Ascending aorta (tissue), 2 donors: ENCODE results near the gene POLR2L. TPM values are rescaled to one million over a fixed set of nuclear protein-coding genes. Genes with fewer than 3 reads are reported as not detected.

Experiments
- DNase-seq, 2 donors: peaks; one replicate each; pipeline ENCODE4 v3.0.0-alpha.2; 2019; ENCODE audit warnings: low spot score in 2 of 2
- H3K27ac ChIP-seq, 2 donors: fragments of 200-600 bp; sonication (generic); one replicate each; pipeline ENCODE4 v1.5.1; 2016 to 2017; ENCODE audit warnings: mild to moderate bottlenecking in 1 of 2
- H3K27me3 ChIP-seq: fragments of 200-600 bp; sonication (generic); one replicate; pipeline ENCODE4 v1.5.1; 2017
- H3K36me3 ChIP-seq, 2 donors: fragments of 200-600 bp; sonication (generic); one replicate each; pipeline ENCODE4 v1.5.1; 2016
- H3K4me1 ChIP-seq, 2 donors: fragments of 200-600 bp; sonication (generic); one replicate each; pipeline ENCODE4 v1.5.1; 2016 to 2017; ENCODE audit warnings: mild to moderate bottlenecking in 1 of 2
- H3K4me3 ChIP-seq, 2 donors: fragments of 200-600 bp; sonication (generic); one replicate each; pipeline ENCODE4 v1.5.1; 2016 to 2017; ENCODE audit warnings: mild to moderate bottlenecking in 1 of 2
- H3K9me3 ChIP-seq, 2 donors: fragments of 200-600 bp; sonication (generic); one replicate each; pipeline ENCODE4 v1.5.1; 2016
- CTCF ChIP-seq, 3 experiments: fragments of 200-600 bp in 2 of 3; fragments of 450-650 bp in 1 of 3; sonication (generic) in 2 of 3; IDR thresholded peaks; one replicate each; pipeline ENCODE4 v1.5.1; 2016 to 2019; ENCODE audit warnings: antibody characterized with exemption in 3 of 3, mild to moderate bottlenecking in 1 of 3, moderate library complexity in 1 of 3
- intact Hi-C: fragments of 100-400 bp; cut with DNase I; formaldehyde crosslinking; loops from one replicate; pipeline ENCODE4 v1.15.1; 2023
- total RNA-seq: library from RNA; depleted of rRNA; stranded (reverse); fragments of >200 nt; gene quantifications from one replicate; pipeline ENCODE4 v1.1.0, GENCODE V29; 2016

Gene POLR2L
- total RNA-seq, 1 donor from 2014 or later: 141 TPM

GRCh38 chr11:868802-869201 lies 26.5 kb upstream of the POLR2L start:
- intact Hi-C loops: no loop called here
- no peaks in the 10 kb centered on the region for H3K4me1 ChIP-seq
- no peak for DNase-seq
- H3K36me3 ChIP-seq: peaks cover 25 to 33% of the 10 kb centered on the region in 2 donors
- TF ChIP-seq CTCF (IDR thresholded peaks at IDR 0.05): no peak
- no peaks in the 10 kb centered on the region for H3K27me3 ChIP-seq
- H3K4me3 ChIP-seq: no peak overlapping the region
- no peak overlapping the region for H3K27ac ChIP-seq
- no peaks in the 10 kb centered on the region for H3K9me3 ChIP-seq

DNA sequence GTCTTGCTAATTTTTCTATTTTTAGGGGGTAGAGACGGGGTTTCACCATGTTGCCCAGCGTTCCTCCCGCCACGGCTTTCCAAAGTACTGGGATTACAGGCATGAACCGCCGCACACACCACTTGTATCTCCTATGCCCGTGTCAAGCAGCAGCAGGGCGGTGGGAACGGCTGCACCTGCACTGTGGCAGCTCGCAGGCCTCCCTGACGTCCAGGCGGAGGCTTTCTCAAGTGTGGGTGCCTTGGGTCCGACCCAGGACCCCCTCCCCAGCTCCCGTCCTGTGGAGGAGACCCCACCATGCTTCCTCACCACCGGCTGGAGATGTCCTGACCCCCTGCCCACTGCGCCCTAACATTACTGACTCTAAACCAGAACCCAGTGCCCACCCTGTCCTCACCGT lies 26.1 kb upstream of the POLR2L start:
- no peaks in the 10 kb centered on the region for H3K9me3 ChIP-seq
- H3K27ac ChIP-seq: no peak overlapping the region
- no peak for DNase-seq
- H3K4me1 ChIP-seq: no peaks in the 10 kb centered on the region
- no peaks in the 10 kb centered on the region for H3K27me3 ChIP-seq
- TF ChIP-seq CTCF (IDR thresholded peaks at IDR 0.05): no peak
- intact Hi-C loops: no loop called here
- H3K36me3 ChIP-seq: peaks cover 29 to 36% of the 10 kb centered on the region in 2 donors
- no peak overlapping the region for H3K4me3 ChIP-seq

DNA sequence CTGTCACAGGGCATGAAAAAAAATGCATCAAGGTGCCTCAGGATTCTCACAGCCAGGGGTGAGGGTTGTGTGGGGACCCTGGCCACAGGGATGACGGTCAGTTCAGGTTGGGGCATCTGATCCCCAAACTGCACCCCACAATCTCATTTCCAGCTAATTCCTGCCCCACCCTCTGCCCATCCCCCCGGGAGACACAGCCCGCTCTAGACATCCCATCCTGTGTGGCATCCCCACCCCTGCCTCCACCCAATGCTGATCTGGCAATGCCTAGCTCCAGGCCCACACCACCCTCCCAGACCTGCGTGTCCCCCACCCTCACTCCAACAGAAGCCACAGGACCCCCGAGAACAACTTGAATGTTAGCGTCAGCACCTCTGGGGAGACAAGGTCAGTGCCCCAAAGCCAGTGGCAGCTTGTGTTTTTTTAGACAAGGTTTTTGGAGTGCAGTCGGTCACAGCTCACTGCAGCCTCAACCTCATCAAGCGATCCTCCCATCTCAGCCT lies 25.6 kb upstream of the POLR2L start:
- peaks cover 32 to 41% of the 10 kb centered on the region in 2 donors for H3K36me3 ChIP-seq
- no peak overlapping the region for H3K4me3 ChIP-seq
- TF ChIP-seq CTCF (IDR thresholded peaks at IDR 0.05): no peak
- intact Hi-C loops: no loop called here
- no peaks in the 10 kb centered on the region for H3K27me3 ChIP-seq
- no peak overlapping the region for H3K27ac ChIP-seq
- no peak for DNase-seq
- no peaks in the 10 kb centered on the region for H3K9me3 ChIP-seq
- no peaks in the 10 kb centered on the region for H3K4me1 ChIP-seq

- H3K4me1 ChIP-seq: no peaks in the 10 kb centered on the region
- no peak for TF ChIP-seq CTCF (IDR thresholded peaks at IDR 0.05)
- no peak overlapping the region for H3K4me3 ChIP-seq
- no peak overlapping the region for H3K27ac ChIP-seq
- intact Hi-C loops: no loop called here
- no peak for DNase-seq
- H3K9me3 ChIP-seq: no peaks in the 10 kb centered on the region
- H3K27me3 ChIP-seq: no peaks in the 10 kb centered on the region
- peaks cover 37 to 46% of the 10 kb centered on the region in 2 donors for H3K36me3 ChIP-seq
Measured at GRCh38 chr11:866481-866880, 24.2 kb upstream of the POLR2L start.

GRCh38 chr11:865462-866430 lies 23.4 kb upstream of the POLR2L start:
- TF ChIP-seq CTCF (IDR thresholded peaks at IDR 0.05): no peak
- no peaks in the 10 kb centered on the region for H3K27me3 ChIP-seq
- DNase-seq: no peak
- intact Hi-C loops: no loop called here
- H3K27ac ChIP-seq: no peak overlapping the region
- no peaks in the 10 kb centered on the region for H3K9me3 ChIP-seq
- no peak overlapping the region for H3K4me3 ChIP-seq
- no peaks in the 10 kb centered on the region for H3K4me1 ChIP-seq
- peaks cover 37 to 46% of the 10 kb centered on the region in 2 donors for H3K36me3 ChIP-seq
